DMS53 treated with DMSO at 0.1 percent for 48 hours (cell line): Measurements from ENCODE around the gene DDIT4L.
"Not testable (repeated sequence)": the region's sequence is repeated elsewhere in the genome, so short reads cannot be mapped to it uniquely, and the experiment has no call there.

Experiments used
- DNase-seq: peaks from one replicate; lab custom pipeline; 2025; ENCODE audit not compliant: unreplicated experiment; lab: John Stamatoyannopoulos, UW

Gene DDIT4L

GRCh38 chr4:100166297-100167039 lies 23.8 kb downstream of the DDIT4L start:
- DNase-seq = no peak

- no peak for DNase-seq
Observed at GRCh38 chr4:100165809-100166208, 24.5 kb downstream of the DDIT4L start.

- no peak for DNase-seq
Observed at GRCh38 chr4:100164808-100165760, 25.2 kb downstream of the DDIT4L start.

- DNase-seq = no peak
Observed at GRCh38 chr4:100162027-100162685, 28.1 kb downstream of the DDIT4L start.

- DNase-seq = no peak
Observed at GRCh38 chr4:100149190-100149589, 41.1 kb downstream of the DDIT4L start.

- DNase-seq = no peak
Observed at GRCh38 chr4:100147684-100148083, 42.6 kb downstream of the DDIT4L start.

- DNase-seq = no peak
Observed at GRCh38 chr4:100147198-100147597, 43.1 kb downstream of the DDIT4L start.

GRCh38 chr4:100146756-100147155 lies 43.5 kb downstream of the DDIT4L start:
- no peak for DNase-seq

GRCh38 chr4:100137320-100137719 lies 52.9 kb downstream of the DDIT4L start:
- not testable (repeated sequence) for DNase-seq
